ENCODE data around the gene TMEM178B.
"Not testable (repeated sequence)": the region's sequence is repeated elsewhere in the genome, so short reads cannot be mapped to it uniquely, and the experiment has no call there.

The TMEM178B gene

DNA sequence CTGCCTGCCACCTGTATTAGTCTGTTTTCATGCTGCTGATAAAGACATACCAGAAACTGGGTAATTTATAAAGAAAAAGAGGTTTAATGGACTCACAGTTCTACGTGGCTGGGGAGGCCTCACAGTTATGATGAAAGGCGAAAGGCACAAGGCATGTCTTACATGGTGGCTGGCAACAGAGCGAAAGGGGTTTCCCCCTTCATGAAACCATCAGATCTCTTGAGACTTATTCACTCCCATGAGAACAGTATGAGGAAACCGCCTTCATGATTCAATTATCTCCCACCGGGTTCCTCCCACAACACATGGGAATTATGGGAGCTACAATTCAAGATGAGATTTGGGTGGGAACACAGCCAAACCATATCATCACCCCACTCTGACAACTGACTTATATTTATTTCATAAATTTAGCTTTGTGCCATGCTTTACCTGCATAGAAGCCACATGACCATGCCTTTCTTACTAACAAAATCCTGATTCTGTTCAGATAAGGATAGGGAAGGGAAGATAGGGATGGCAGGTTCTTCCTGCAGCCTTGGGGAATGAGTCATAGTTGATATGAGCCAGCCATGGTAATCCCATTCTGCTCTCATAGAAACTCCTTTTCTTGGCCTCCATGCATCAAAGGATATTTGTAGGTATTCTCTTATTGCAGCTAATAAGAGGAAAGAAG, 286.0 kb downstream of the TMEM178B start:
- no peak for DNase-seq

GRCh38 chr7:141360416-141360760, 286.5 kb downstream of the TMEM178B start:
- DNase-seq: no peak

- DNase-seq: no peak
These were observed 286.9 kb downstream of the TMEM178B start for GRCh38 chr7:141360803-141361202.

- DNase-seq: no peak
These were observed 287.6 kb downstream of the TMEM178B start for GRCh38 chr7:141361479-141361878.

DNA sequence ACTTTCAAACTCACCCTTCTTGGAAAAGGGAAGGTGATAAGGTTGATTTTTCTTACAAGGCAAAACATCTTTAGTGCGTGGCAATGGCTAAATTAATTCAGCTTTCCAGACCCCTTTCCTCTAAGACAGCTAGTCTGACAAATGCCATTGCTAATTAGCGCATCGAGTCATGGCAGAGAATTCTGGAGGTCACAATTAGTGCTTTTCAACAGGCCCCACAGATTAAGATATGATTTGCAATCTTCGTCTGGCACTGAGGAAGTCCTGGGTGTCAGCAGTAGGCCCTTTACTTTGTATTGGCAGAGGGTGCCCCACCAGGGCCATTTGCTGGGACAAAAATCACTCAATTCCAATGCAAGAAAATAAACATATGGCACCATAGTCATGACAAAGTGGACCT, 288.1 kb downstream of the TMEM178B start:
- no peak for DNase-seq

- DNase-seq: peak in 1 of 2 experiments; percentile 50
These were observed 288.9 kb downstream of the TMEM178B start for GRCh38 chr7:141362580-141363435.

- no peak for DNase-seq
These were observed 289.9 kb downstream of the TMEM178B start for GRCh38 chr7:141363748-141364147.

GRCh38 chr7:141366091-141366621, 292.3 kb downstream of the TMEM178B start:
- DNase-seq: no peak

GRCh38 chr7:141369422-141369821, 295.6 kb downstream of the TMEM178B start:
- DNase-seq: no peak

DNA sequence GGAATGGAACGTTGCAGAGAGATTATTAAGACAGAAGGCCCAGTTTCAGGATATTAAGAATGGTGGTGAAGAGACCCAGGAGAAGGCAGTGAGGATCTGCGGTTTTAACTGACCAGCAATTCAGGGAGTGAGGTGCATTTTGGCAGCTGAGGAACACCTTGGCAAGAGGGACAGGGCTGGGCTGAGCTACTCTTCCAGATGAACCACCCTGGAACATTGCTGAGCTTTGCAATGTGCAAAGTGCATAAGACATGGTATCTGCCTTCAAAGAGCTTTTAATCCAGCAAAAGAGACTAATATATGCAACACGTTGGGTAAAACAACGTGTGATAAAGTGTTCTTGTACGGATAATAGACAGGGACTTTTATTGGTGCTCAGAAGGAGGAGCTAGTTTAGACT, 296.3 kb downstream of the TMEM178B start:
- no peak for DNase-seq

DNA sequence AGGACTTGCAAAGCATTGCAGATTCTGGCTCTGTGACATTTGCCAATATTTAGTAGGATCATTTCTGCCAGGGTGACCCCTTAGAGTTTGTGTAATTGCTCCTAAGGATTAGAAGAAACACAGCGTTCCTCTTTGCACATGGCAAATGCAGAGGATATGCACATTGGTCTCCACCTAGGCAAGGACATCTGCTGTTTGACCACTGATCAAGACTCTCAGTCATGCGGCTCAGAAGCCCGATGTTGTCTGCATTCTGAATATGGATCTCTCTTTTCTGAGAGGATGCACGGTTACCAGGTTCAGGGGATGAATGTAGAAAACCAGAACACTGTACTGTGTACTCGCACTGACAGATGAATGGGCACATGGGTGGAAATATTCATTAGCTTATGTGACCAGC, 296.8 kb downstream of the TMEM178B start:
- DNase-seq: no peak

DNA sequence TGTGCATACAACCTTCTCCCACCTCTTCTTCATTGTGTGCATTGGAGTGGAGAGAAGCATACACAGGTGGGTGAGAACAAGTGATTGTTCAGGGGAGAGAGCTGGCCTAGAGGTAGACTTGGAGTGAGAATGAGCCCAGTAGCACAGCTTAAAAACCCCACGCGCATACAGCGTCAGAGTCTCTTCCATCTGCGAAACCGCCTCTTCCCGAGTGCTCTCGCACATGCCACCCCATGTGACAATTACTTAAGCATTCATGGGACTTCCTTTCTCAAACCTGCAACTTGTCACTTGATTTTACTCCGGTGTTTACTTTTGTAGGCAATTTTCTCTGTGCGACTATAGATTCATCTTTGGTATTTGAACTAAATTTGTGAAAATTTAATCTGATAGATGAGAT, 300.6 kb downstream of the TMEM178B start:
- no peak for DNase-seq

DNA sequence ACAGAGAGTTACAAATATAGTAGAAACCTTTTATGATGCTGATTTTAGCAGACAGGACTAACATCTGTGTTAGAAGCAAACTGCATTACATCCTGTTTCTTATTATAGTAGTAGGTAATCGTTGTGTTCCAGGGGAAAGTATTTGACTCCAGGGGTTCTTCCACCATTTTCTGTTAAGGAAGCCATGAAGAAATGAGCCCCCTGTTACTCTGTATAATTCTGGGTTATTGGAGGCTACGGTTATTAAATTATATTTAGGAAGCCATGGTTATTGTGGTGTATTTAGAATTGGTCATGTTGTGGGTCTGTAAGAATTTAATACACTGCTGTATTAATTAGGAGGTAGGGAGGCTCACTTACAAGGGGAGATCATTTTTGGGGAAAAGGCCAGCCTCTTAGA, 301.6 kb downstream of the TMEM178B start:
- no peak for DNase-seq

DNA sequence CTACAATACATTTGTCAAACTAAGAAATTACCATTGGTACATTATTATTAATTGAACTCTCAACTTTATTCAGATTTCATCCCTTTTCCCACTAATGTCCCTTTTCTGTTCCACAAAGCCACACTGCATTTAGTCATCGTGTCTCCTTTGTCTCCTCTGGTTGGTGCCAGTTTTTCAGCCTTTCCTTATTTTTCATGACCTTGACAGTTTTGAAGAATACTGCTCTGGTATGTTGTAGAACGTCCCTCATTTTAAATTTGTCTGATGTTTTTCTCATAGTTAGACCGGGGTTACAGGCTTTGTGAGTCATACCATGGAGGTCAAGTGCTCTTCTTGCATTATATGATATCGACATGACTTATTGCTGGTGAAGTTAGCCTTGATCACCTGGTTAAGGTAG, 304.0 kb downstream of the TMEM178B start:
- DNase-seq: no peak

GRCh38 chr7:141378405-141378804, 304.5 kb downstream of the TMEM178B start:
- no peak for DNase-seq

- no peak for DNase-seq
These were observed 308.0 kb downstream of the TMEM178B start for GRCh38 chr7:141381794-141382427.

GRCh38 chr7:141383356-141383755, 309.5 kb downstream of the TMEM178B start:
- not testable (repeated sequence) for DNase-seq

GRCh38 chr7:141386881-141387280, 313.0 kb downstream of the TMEM178B start:
- no peak for DNase-seq

DNA sequence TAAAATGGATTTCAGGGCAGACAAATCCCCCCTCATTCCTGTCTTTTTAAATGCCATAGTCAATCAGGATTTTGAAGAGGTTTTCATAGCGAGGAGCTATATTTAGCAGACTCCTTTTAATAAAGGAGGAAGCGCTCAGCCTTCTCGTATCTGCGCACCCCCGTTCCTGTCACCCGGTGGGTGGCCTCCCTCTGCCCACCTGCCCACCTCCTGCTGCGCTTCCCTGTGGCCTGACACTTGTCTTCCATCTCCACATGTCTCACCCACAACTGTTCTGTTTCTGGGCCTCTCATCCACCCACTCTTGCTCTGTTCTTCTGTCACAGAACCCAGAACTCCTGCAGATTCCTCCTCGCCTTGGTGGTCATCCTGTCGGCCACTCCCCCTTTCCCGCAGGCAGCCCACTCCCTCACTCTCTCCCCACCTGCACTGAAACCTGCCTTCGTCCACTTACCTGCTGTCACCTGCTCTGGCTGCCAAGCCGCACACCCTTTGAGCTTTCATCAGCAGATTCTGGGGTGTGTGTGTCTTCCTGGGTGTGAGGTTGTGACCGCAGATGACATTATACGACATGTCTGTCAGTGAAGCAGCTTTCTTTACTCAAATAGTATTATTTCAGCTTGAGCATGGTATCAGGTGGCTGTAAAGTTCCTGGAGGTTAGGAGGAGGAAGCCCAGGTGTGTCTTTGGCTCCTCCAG, 313.8 kb downstream of the TMEM178B start:
- DNase-seq: no peak

DNA sequence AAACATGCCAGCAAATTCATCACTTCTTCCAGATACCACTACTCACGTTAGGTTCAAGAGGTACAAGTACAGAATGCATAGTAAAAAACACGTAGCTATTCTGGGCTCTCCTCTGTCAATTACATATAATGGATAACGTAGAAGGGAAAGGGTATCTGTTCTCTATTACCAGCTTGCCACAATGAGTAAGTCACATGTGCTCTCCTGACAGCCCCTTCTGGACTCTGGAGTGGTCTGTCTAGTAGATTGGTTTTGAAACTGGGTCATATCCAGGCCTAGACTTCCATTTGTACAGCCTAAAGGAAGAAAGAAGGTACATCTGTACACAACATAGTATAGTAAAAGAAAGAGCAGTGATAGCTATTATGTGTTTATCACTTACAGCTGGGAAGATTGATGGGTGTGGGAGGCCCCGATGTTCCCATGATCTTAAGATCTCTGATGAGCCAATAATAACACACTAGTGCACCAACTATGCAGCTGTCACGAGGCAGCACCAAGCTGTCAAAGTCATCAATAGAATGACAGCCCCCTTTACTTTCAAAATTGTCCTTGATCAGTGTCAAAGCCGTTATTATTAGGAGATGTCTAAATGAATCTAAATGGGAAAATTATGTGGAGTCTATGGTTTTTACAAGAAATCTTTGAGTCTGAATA, 315.4 kb downstream of the TMEM178B start:
- DNase-seq: no peak

DNA sequence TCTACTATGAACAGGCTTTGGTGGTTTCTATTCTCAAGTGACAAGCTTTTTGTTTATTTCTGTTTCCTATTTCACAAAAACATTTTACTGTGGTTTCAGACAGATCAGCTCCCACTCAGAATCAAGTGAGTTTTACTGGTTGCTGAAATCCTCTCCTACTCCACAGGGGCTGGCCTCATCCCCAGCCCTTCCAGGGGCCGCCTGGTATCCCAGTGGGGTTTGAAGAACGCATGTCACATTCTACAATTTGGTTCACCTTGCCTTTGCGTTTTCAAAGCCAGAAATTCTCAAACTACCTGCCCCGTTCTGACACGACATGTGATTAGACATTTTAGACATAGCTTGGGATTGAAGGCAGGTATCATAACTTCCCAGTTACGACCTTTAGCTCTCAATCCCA, 316.5 kb downstream of the TMEM178B start:
- no peak for DNase-seq

- no peak for DNase-seq
These were observed 319.2 kb downstream of the TMEM178B start for GRCh38 chr7:141393056-141393455.
